Pancreas (tissue), 10 donors: ENCODE measurements around the gene GRID1. TPM values are rescaled to one million over a fixed set of nuclear protein-coding genes. Genes with fewer than 3 reads are reported as not detected.

Source experiments
- ATAC-seq, 4 donors: fragments of 200-7000 bp; cut with Tn5 transposase; one replicate each; pipeline versions ENCODE4 v1.8.0 to v1.9.1; 2020; ENCODE audit warnings: mild to moderate bottlenecking in 4 of 4, moderate library complexity in 4 of 4
- DNase-seq, 6 donors: peaks; one replicate each; pipeline ENCODE4 v3.0.0-alpha.2; 2020
- FAIRE-seq: peaks from 2 replicates; lab custom pipeline; 2012; peaks lifted over from hg19 to GRCh38; lab: Jason Lieb, UNC
- H3K27ac ChIP-seq, 4 donors: fragments of 200-600 bp; sonication (generic); 1 replicate in 3 of 4; 2 replicates in 1 of 4; pipeline versions ENCODE4 v1.5.0 to v1.8.0; 2020
- H3K27me3 ChIP-seq, 4 donors: fragments of 200-600 bp; one replicate each; pipeline ENCODE4 v1.8.0; 2021
- H3K36me3 ChIP-seq, 3 donors: fragments of 200-600 bp; sonication (generic) in 1 of 3; one replicate each; pipeline versions ENCODE4 v1.5.0 to v1.8.0; 2020 to 2021
- H3K4me1 ChIP-seq, 3 donors: fragments of 200-600 bp; one replicate each; pipeline ENCODE4 v1.8.0; 2021
- H3K4me3 ChIP-seq, 4 donors: fragments of 200-600 bp; sonication (generic) in 2 of 4; one replicate each; pipeline versions ENCODE4 v1.5.0 to v1.8.0; 2020 to 2021
- H3K9me3 ChIP-seq, 4 donors: fragments of 200-600 bp; one replicate each; pipeline ENCODE4 v1.8.0; 2021
- WGBS, 2 donors: extraction: QIAGEN DNeasy Blood & Tissue Kit; methylation state at CpG; one replicate each; pipeline ENCODE4 v1.1.7; 2013; 5-methylcytosine and 5-hydroxymethylcytosine counted together
- intact Hi-C, 3 donors: fragments of 100-400 bp; cut with DNase I; formaldehyde crosslinking; loops; one replicate each; pipeline versions ENCODE4 v1.11.1 to v1.14.2; 2022
- polyA plus RNA-seq, 2 donors: library from polyadenylated mRNA; stranded (reverse); fragments of 200-250 nt; gene quantifications; one replicate each; pipeline ENCODE4 v1.2.3, GENCODE V29; 2013
- total RNA-seq, 6 donors: library from RNA; stranded (reverse); fragmentation: NEBNext Ultra II Directional in 4 of 6; extraction: Animal tissue kit (Norgen Biotek cat#: 25700) in 4 of 6; gene quantifications; one replicate each; pipeline versions ENCODE4 v1.2.1 to v1.2.4, GENCODE V29; 2021 to 2023
- TF ChIP-seq, protein P1 (sequence below), 4 donors: fragments of 200-600 bp; sonication (generic) in 3 of 4; IDR thresholded peaks; one replicate each; pipeline versions ENCODE4 v1.5.0 to v1.8.0; 2021; ENCODE audit warnings: antibody characterized with exemption in 4 of 4
- donor health status: healthy with polysubstance abuse.
- donor health status: DM: no; HTN: no; CAD: no; lungs with moderate emphysema.
- donor health status: DM: no; HTN: no; CAD: no.
- donor health status: control.
- donor health status: control.
- donor health status: Bipolar disorder and iron deficiency.
- donor health status: DM: yes; HTN: yes; CAD: no.
- donor health status: DM: no; HTN: no; CAD: no.
- donor health status: DM: no; HTN: no; CAD: no.
- donor health status: DM: yes; HTN: yes; CAD: no.

The GRID1 gene
- total and polyA plus RNA-seq, 8 donors, result 0.05 to 1.5 (median 0.91) TPM

DNA sequence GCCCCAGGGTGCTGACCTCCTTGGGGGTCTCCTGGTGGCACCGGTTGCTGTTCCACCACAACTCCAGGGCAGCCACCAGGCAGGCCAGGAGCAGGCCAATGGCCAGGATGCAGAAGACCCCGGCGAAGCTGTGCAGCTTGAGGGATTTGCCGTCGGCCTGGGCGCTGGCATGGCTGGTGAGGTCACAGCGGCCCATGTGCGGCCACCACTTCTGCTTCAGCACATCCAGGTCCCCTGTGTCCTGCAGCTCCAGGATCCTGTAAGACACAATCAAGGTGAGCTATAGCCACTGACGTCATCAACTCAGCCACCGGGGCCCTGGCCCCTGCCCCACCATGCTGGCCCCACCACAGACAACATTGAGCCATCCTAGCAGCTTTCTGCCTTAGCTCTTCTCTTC lies 753.2 kb downstream of the GRID1 start:
- Histone ChIP-seq H3K4me3 (no peak overlapping the region), H3K4me1 (no peaks in the 10 kb centered on the region), H3K27me3 (no peaks in the 10 kb centered on the region), H3K9me3 (no peaks in the 10 kb centered on the region), H3K36me3 (no peaks in the 10 kb centered on the region), H3K27ac (no peak overlapping the region)
- FAIRE-seq, result no peak
- ATAC-seq, result no peak
- TF ChIP-seq, protein P1, sequence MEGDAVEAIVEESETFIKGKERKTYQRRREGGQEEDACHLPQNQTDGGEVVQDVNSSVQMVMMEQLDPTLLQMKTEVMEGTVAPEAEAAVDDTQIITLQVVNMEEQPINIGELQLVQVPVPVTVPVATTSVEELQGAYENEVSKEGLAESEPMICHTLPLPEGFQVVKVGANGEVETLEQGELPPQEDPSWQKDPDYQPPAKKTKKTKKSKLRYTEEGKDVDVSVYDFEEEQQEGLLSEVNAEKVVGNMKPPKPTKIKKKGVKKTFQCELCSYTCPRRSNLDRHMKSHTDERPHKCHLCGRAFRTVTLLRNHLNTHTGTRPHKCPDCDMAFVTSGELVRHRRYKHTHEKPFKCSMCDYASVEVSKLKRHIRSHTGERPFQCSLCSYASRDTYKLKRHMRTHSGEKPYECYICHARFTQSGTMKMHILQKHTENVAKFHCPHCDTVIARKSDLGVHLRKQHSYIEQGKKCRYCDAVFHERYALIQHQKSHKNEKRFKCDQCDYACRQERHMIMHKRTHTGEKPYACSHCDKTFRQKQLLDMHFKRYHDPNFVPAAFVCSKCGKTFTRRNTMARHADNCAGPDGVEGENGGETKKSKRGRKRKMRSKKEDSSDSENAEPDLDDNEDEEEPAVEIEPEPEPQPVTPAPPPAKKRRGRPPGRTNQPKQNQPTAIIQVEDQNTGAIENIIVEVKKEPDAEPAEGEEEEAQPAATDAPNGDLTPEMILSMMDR (IDR thresholded peaks at IDR 0.05), result no peak
- intact Hi-C loops, result no loop called here
- WGBS, 2 donors, result 89 to 95% methylated on average over 10 of the region's 10 CpGs
- no peak for DNase-seq

DNA sequence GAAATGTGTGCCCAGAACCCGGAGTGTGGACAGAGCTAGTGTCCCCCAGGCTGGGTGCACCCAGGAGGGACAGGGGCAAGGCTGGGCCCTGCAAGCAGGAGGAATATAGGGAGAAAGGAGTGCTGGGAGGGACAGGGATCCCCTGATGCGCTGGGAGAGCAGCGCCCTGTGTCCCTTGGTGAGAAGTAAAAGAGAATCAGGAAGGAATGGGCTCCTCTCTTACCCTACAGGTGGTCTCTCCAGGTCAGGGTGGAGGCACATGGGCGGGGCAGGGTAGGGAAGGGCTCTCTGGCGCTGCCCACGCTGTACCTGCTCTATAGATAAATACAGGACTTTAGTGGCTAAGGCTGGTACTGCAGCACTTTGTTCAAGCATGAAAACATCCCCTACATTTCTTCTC lies 753.8 kb downstream of the GRID1 start:
- Histone ChIP-seq H3K36me3 (no peaks in the 10 kb centered on the region), H3K27ac (no peak overlapping the region), H3K4me1 (no peaks in the 10 kb centered on the region), H3K9me3 (no peaks in the 10 kb centered on the region), H3K4me3 (no peak overlapping the region), H3K27me3 (no peaks in the 10 kb centered on the region)
- 72 to 77% methylated on average over 6 of the region's 6 CpGs for WGBS, 2 donors
- TF ChIP-seq, protein P1 (IDR thresholded peaks at IDR 0.05), result no peak
- intact Hi-C loops, result no loop called here
- ATAC-seq (no peak), FAIRE-seq (no peak), DNase-seq (no peak)

DNA sequence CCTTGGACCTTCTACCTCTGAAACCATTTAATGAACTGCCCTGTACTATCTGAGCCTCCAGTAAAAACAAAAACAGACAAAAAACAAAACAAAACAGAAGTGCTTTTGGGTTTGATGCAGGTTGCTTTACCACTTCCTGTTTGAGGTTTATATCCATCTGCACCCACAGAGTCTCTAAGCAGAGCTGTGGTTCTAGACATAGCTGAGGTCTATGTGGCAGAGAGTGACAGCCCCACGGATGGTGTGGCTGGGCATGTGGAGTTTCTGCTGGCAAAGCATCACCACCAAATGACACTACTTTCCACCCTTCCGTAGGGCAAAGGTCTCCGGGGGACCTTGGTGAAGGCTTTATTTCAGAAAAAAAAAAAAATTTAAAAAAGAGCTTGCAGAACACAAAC lies 754.2 kb downstream of the GRID1 start:
- Histone ChIP-seq H3K4me1 (no peaks in the 10 kb centered on the region), H3K36me3 (no peaks in the 10 kb centered on the region), H3K4me3 (no peak overlapping the region), H3K27me3 (no peaks in the 10 kb centered on the region), H3K9me3 (no peaks in the 10 kb centered on the region), H3K27ac (no peak overlapping the region)
- intact Hi-C loops, result no loop called here
- FAIRE-seq (no peak), DNase-seq (no peak), ATAC-seq (no peak)
- WGBS, 2 donors, result 67 to 81% methylated on average over 3 of the region's 3 CpGs
- TF ChIP-seq, protein P1 (IDR thresholded peaks at IDR 0.05), result no peak

DNA sequence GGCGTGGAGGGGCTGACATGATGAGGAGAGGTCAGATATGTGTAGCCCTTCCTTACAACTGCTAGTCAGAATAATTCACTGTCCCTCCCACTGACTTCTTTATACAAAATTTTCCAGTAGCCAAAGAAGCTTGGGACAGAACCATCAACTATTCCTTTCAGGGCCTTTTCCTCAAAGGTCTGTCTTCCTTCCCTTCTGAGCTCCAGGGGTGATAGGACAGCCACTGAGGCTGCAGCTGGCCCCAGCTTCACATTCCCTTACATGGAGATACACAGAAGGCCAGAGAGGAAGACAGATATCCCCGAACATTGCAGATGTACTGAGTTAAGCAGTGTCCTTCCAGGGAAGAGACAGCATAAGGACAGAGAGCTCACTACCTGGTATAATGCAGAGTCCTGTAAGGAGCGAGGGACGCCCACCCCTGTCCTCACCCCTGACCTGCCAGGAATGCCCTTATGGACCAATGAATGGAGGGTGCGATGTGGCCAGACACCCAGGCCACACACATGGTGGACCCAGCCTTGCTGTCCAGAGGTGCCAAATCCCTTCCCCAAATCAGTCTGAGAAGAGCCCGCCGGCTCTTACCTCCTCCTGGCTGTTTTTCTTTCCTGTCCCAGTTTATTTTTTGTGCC lies 754.7 kb downstream of the GRID1 start:
- TF ChIP-seq, protein P1 (IDR thresholded peaks at IDR 0.05), result no peak
- H3K4me3 ChIP-seq, result no peak overlapping the region
- H3K4me1 ChIP-seq, result no peaks in the 10 kb centered on the region
- no peaks in the 10 kb centered on the region for H3K9me3 ChIP-seq
- DNase-seq (no peak), FAIRE-seq (no peak), ATAC-seq (no peak)
- no peaks in the 10 kb centered on the region for H3K27me3 ChIP-seq
- intact Hi-C loops, result no loop called here
- WGBS, 2 donors, result 80 to 82% methylated on average over 7 of the region's 7 CpGs
- no peaks in the 10 kb centered on the region for H3K36me3 ChIP-seq
- H3K27ac ChIP-seq, result no peak overlapping the region

DNA sequence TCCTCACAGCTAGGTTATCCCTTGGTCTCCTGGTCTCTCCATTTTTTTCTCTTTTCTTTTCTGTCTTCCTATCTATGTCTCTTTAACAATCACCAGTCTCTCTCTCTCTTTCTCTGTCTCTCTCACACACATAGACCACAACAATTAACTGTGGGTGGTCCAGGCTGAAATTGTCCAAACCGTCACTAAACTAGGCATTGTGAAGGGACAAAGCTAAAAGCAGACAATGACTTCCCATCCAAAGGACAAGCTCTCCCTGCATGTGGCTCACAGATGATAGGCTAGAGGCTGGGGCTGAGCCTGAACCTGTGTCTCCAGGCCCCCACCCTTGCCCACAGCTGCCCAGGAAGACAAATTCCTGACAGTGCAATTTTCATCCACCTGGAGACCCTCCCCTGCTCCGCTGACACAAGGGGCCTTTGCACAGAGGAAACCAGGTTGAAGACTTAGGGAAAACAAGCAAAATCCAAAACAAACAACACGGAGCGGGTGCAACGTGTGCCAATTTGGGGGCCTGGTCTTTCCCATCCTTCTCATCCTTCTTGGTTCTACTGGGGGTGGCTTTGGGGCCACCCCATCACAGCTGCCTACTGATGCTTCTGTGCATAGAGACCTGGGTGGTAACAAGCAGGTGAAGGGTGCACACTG lies 755.4 kb downstream of the GRID1 start:
- intact Hi-C loops, result no loop called here
- TF ChIP-seq, protein P1 (IDR thresholded peaks at IDR 0.05), result no peak
- 63 to 72% methylated on average over 5 of the region's 5 CpGs for WGBS, 2 donors

More for the DNA sequence above, 755.4 kb downstream of the GRID1 start:
- Histone ChIP-seq H3K4me3 (no peak overlapping the region), H3K27ac (no peak overlapping the region), H3K36me3 (no peaks in the 10 kb centered on the region), H3K4me1 (no peaks in the 10 kb centered on the region), H3K27me3 (no peaks in the 10 kb centered on the region), H3K9me3 (no peaks in the 10 kb centered on the region)
- FAIRE-seq (no peak), DNase-seq (no peak), ATAC-seq (no peak)
